C4-2B (cell line): ENCODE results near the gene TNK2.
"Not testable (repeated sequence)": the region's sequence is repeated elsewhere in the genome, so short reads cannot be mapped to it uniquely, and the experiment has no call there.

ENCODE experiments used
- CTCF ChIP-seq: fragments of 450-650 bp; conservative IDR thresholded peaks from 2 replicates; pipeline ENCODE4 v1.5.1; 2017; ENCODE audit warnings: mild to moderate bottlenecking
- ZFX ChIP-seq: fragments of 450-650 bp; IDR thresholded peaks from 2 replicates; pipeline ENCODE4 v1.6.1; 2017

DNA sequence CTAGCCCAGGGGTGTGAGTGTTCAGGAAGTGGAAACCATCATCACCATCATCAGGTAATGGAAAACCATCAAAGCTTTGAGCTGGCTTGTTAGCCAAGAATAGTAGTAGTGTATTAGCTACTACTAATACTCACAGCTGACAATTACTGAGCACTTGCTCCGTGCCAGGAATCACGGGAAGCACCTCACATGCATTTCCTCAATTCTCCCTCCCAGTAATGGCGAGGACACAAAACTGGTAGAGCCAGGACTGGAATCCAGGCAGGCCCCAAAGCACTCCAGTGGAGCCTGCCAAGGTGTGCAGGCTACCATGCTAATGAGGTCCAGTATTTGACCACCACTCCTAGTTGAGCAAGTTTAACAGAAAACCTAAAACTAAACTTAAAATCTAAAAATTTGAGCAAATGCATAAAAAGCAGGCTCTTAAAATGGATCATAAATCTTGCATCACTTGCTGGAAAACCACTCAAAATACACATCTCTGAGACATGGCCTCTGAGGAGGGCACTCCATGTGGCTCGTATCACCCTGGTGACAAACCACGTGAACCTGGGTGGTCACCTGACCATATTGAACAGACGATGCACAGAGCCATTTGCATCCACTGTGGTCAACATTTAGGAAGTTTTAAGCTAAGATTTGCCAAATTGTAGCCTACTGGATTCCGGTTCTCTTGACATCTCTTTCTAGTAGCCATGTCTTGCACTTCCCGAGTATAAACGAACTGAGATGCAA is 43.3 kb upstream of the TNK2 start:
- TF ChIP-seq CTCF, ZFX: not testable (repeated sequence)
